GM12878 (cell line): ENCODE measurements around the gene UPK1B. TPM values are rescaled to one million over a fixed set of nuclear protein-coding genes. Genes with fewer than 3 reads are reported as not detected.

Experiments
- ATAC-seq: fragments of 200-7000 bp; cut with Tn5 transposase; 3 replicates; pipeline ENCODE4 v1.9.1; 2020; ENCODE audit warnings: mild to moderate bottlenecking, moderate library complexity
- BruUV-seq: library from RNA; stranded (reverse); fragments of 400-500 nt; replicated peaks from 2 replicates; lab custom pipeline; 2021; lab: Mats Ljungman, UMichigan
- CTCF ChIA-PET: fragments of 300-600 bp; sonication (Branson Sonifier 250); formaldehyde crosslinking; extraction: SDS; loops from one replicate; lab custom pipeline; 2021; ENCODE audit warnings: inconsistent platforms; lab: Yijun Ruan, JAX
- POLR2A ChIA-PET: fragments of 350-600 bp; formaldehyde crosslinking; extraction: SDS; loops from one replicate; lab custom pipeline; 2021; ENCODE audit warnings: inconsistent platforms; lab: Charles Lee
- RAD21 ChIA-PET: fragments of 300-600 bp; sonication (Branson Sonifier 250); formaldehyde crosslinking; loops from one replicate; lab custom pipeline; 2023; ENCODE audit warnings: antibody characterized with exemption; ENCODE audit not compliant: unreplicated experiment; lab: Charles Lee
- SMC1A ChIA-PET: fragments of 300-600 bp; sonication (Branson Sonifier 250); formaldehyde crosslinking; loops from one replicate; lab custom pipeline; 2023; ENCODE audit not compliant: unreplicated experiment, uncharacterized antibody; lab: Charles Lee
- DNase-seq: peaks from one replicate; pipeline ENCODE4 v3.0.0-alpha.2; 2011; ENCODE audit warnings: low read depth, low spot score
- FAIRE-seq: peaks from 3 replicates; lab custom pipeline; 2011; peaks lifted over from hg19 to GRCh38; lab: Jason Lieb, UNC
- H2AFZ ChIP-seq: 2 replicates; pipeline ENCODE4 v1.6.0; 2011; ENCODE audit warnings: low read depth, low read length, control low read depth; ENCODE audit not compliant: control insufficient read depth
- H3K27ac ChIP-seq: 2 replicates; pipeline ENCODE4 v1.5.1; 2011; ENCODE audit warnings: control low read depth; ENCODE audit not compliant: control insufficient read depth, insufficient read depth
- H3K27me3 ChIP-seq, 2 experiments: replicated peaks in 1 of 2; 2 replicates each; pipeline versions ENCODE4 v1.6.0 to v1.6.1; 2011; ENCODE audit warnings: low read length in 1 of 2; ENCODE audit not compliant: control insufficient read depth in 2 of 2, insufficient read depth in 2 of 2
- H3K36me3 ChIP-seq, 2 experiments: 2 replicates each; pipeline ENCODE4 v1.5.1; 2011; ENCODE audit warnings: low read length in 1 of 2; ENCODE audit not compliant: control insufficient read depth in 2 of 2, insufficient read depth in 2 of 2
- H3K4me1 ChIP-seq: 2 replicates; pipeline ENCODE4 v1.6.1; 2011; ENCODE audit warnings: mild to moderate bottlenecking, low read length, moderate library complexity, mixed read lengths; ENCODE audit not compliant: control insufficient read depth, insufficient read depth
- H3K4me2 ChIP-seq: 2 replicates; pipeline ENCODE4 v1.6.0; 2011; ENCODE audit warnings: control low read depth; ENCODE audit not compliant: control insufficient read depth, insufficient read depth
- H3K4me3 ChIP-seq: fragments of 200-600 bp; sonication (generic); 2 replicates; pipeline ENCODE4 v1.5.1; 2016
- H3K79me2 ChIP-seq: 2 replicates; pipeline ENCODE4 v1.6.0; 2011; ENCODE audit warnings: low read length; ENCODE audit not compliant: control insufficient read depth, insufficient read depth
- H3K9ac ChIP-seq: 2 replicates; pipeline ENCODE4 v1.8.0; 2011; ENCODE audit warnings: low read length, control low read depth, mixed read lengths; ENCODE audit not compliant: control insufficient read depth, insufficient read depth
- H3K9me3 ChIP-seq: replicated peaks from 3 replicates; pipeline ENCODE4 v1.5.1; 2011; ENCODE audit warnings: mild to moderate bottlenecking, low read length; ENCODE audit not compliant: control insufficient read depth, insufficient read depth
- H4K20me1 ChIP-seq: 2 replicates; pipeline ENCODE4 v1.6.0; 2011; ENCODE audit not compliant: control insufficient read depth, insufficient read depth
- CHD1 ChIP-seq: IDR thresholded peaks from 2 replicates; pipeline ENCODE4 v1.6.1; 2012; ENCODE audit warnings: low read depth, low read length, improper control_type of control experiment
- CUX1 ChIP-seq: IDR thresholded peaks from 2 replicates; pipeline ENCODE4 v1.6.1; 2012; ENCODE audit warnings: improper control_type of control experiment, low read depth, low read length; ENCODE audit not compliant: insufficient replicate concordance
- E2F4 ChIP-seq: IDR thresholded peaks from 2 replicates; pipeline ENCODE4 v1.6.1; 2012; ENCODE audit warnings: low read depth, low read length, improper control_type of control experiment
- HDAC2 ChIP-seq: fragments of 200-600 bp; sonication (generic); IDR thresholded peaks from 2 replicates; pipeline ENCODE4 v1.6.1; 2017
- NFXL1 ChIP-seq: fragments of 450-650 bp; IDR thresholded peaks from 2 replicates; pipeline ENCODE4 v1.6.1; 2017; ENCODE audit warnings: antibody characterized with exemption, mild to moderate bottlenecking, borderline replicate concordance
- NRF1 ChIP-seq: conservative IDR thresholded peaks from 2 replicates; pipeline ENCODE4 v1.6.1; 2011; ENCODE audit warnings: mild to moderate bottlenecking, low read depth, low read length, improper control_type of control experiment
- SMC3 ChIP-seq: IDR thresholded peaks from 2 replicates; pipeline ENCODE4 v1.6.1; 2011; ENCODE audit warnings: low read length, improper control_type of control experiment, borderline replicate concordance
- USF1 ChIP-seq: IDR thresholded peaks from 2 replicates; pipeline ENCODE4 v1.6.1; 2011; ENCODE audit warnings: borderline replicate concordance, low read depth, mild to moderate bottlenecking, moderate library complexity, mixed read lengths, low read length; ENCODE audit not compliant: insufficient read depth; ENCODE audit errors: extremely low read length
- USF2 ChIP-seq: IDR thresholded peaks from 2 replicates; pipeline ENCODE4 v1.6.1; 2011; ENCODE audit warnings: low read depth, low read length, improper control_type of control experiment, borderline replicate concordance
- ZBTB4 ChIP-seq: fragments of 450-650 bp; formaldehyde crosslinking; IDR thresholded peaks from 2 replicates; pipeline ENCODE4 v1.4.0; 2022; ENCODE audit warnings: mild to moderate bottlenecking, moderate library complexity
- ZNF217 ChIP-seq: fragments of 450-650 bp; IDR thresholded peaks from 2 replicates; pipeline ENCODE4 v1.6.1; 2017; ENCODE audit warnings: antibody characterized with exemption, mild to moderate bottlenecking
- WGBS: methylation state at CpG from one replicate; pipeline ENCODE4 v1.1.6; 2016; ENCODE audit warnings: low lambda C conversion rate; ENCODE audit not compliant: insufficient replicate concordance, insufficient coverage; ENCODE audit errors: missing lambda C conversion rate; 5-methylcytosine and 5-hydroxymethylcytosine counted together
- in situ Hi-C: fragments of 300-500 bp; cut with MboI; formaldehyde crosslinking; loops from 9 replicates; pipeline ENCODE4 v1.14.3; 2018; ENCODE audit warnings: mixed read lengths
- intact Hi-C: fragments of 100-400 bp; cut with micrococcal nuclease; formaldehyde crosslinking; loops from one replicate; pipeline ENCODE4 v1.14.2; 2022; ENCODE audit not compliant: unreplicated experiment
- polyA plus RNA-seq, 11 experiments: library from polyadenylated mRNA; depleted of rRNA in 4 of 11; unstranded in 6 of 11; stranded (reverse) in 5 of 11; fragments of >200 nt; fragmentation: Nextera tagmentation in 4 of 11; fragmentation: Illumina TruSeq in 1 of 11; extraction: Ambion mirVana in 4 of 11; extraction: Trizol in 1 of 11; gene quantifications; 1 replicate in 1 of 11; 2 replicates in 10 of 11; pipeline versions ENCODE4 v1.2.1 to v1.2.3, GENCODE V29; 2011 to 2016; ENCODE audit warnings: inconsistent platforms in 2 of 11, missing spikeins in 2 of 11, low read depth in 1 of 11
- total RNA-seq, 4 experiments: library from RNA; depleted of rRNA in 3 of 4; stranded (reverse); fragments of >200 nt in 3 of 4; fragmentation: Illumina TruSeq in 1 of 4; extraction: Trizol in 1 of 4; gene quantifications; 2 replicates each; pipeline versions ENCODE4 v1.2.1 to v1.2.3, GENCODE V29; 2013 to 2021

UPK1B gene
- total and polyA plus RNA-seq, 10 of the 15 experiments (the other 5 are each of a cell fraction or from before 2014, with no cell fraction given), result not detected

- no peaks in the 10 kb centered on the region for H3K79me2 ChIP-seq
- no peak overlapping the region for H3K4me3 ChIP-seq
- no peak for FAIRE-seq
- ChIA-PET POLR2A (no interaction called here), SMC1A (interaction anchor here (0.7 to 2.0 kb wide), 6 partner anchors 8 to 435 kb away, joined by 3 to 6 read pairs (median 4); partner anchors contain the start of gene TEX55), CTCF (interaction anchor here (0.8 to 5.3 kb wide), 4 partner anchors 9 to 363 kb away, joined by 3 to 38 read pairs (median 8); no protein-coding TSS in a partner anchor), RAD21 (interaction anchor here (0.7 to 1.7 kb wide), 3 partner anchors 13 to 361 kb away, joined by 3 to 4 read pairs (median 3); no protein-coding TSS in a partner anchor)
- intact Hi-C loops (no loop called here), in situ Hi-C loops (no loop called here)
- no peak overlapping the region for H3K27ac ChIP-seq
- BruUV-seq, result no TSS peak
- H4K20me1 ChIP-seq, result no peaks in the 10 kb centered on the region
- no peaks in the 10 kb centered on the region for H3K27me3 ChIP-seq
- no peak overlapping the region for H3K4me2 ChIP-seq
- DNase-seq, result no peak
- H3K9ac ChIP-seq, result no peak overlapping the region
- H3K4me1 ChIP-seq, result no peaks in the 10 kb centered on the region
- H2AFZ ChIP-seq, result no peak overlapping the region
- ATAC-seq, result no peak
- H3K9me3 ChIP-seq, result no peaks in the 10 kb centered on the region; the same call in 2 of the 3 replicates
- 63% methylated on average over 2 of the region's 2 CpGs for WGBS
- no peak for TF ChIP-seq ZBTB4 (CRISPR knock-in tag)
- TF ChIP-seq USF2, result no peak
- TF ChIP-seq CHD1, result no peak
- TF ChIP-seq USF1, result no peak
- no peak for TF ChIP-seq NFXL1
- TF ChIP-seq SMC3, result no peak
- TF ChIP-seq HDAC2, result no peak
- no peak for TF ChIP-seq ZNF217
- no peak for TF ChIP-seq CUX1
- TF ChIP-seq NRF1, result no peak
- no peak for TF ChIP-seq E2F4
- H3K36me3 ChIP-seq, result no peaks in the 10 kb centered on the region
Measured at GRCh38 chr3:119245778-119246177, 72.4 kb downstream of the UPK1B start.
